ENCODE measurements around the gene ASB2. TPM values are rescaled to one million over a fixed set of nuclear protein-coding genes. Genes with fewer than 3 reads are reported as not detected.

The ASB2 gene
- total and polyA plus RNA-seq, 2 experiments from 2014 or later: 191 to 208 TPM

- no peak for TF ChIP-seq CTCF (IDR thresholded peaks at IDR 0.05; ENCODE audit: low read depth, low read length)
- peaks cover 15% of the 10 kb centered on the region for H3K4me1 ChIP-seq (ENCODE audit: low read depth)
These were observed 30.3 kb downstream of the ASB2 start for GRCh38 chr14:93946104-93946503.

GRCh38 chr14:93945070-93945399, 31.3 kb downstream of the ASB2 start:
- H3K27ac ChIP-seq: peak overlapping the region; percentile 73

More at GRCh38 chr14:93946104-93946503, 30.3 kb downstream of the ASB2 start:
- Histone ChIP-seq H3K27me3 (no peaks in the 10 kb centered on the region), H3K4me3 (no peak overlapping the region), H3K9me3 (ENCODE audit: low read depth) (no peaks in the 10 kb centered on the region), H3K36me3 (peaks cover 78% of the 10 kb centered on the region), H3K27ac (peak overlapping the region; percentile 73)
- peak in 1 of 2 donors; percentile 23 for DNase-seq (ENCODE audit: low read depth in 1 of 2, low spot score in 1 of 2)

DNA sequence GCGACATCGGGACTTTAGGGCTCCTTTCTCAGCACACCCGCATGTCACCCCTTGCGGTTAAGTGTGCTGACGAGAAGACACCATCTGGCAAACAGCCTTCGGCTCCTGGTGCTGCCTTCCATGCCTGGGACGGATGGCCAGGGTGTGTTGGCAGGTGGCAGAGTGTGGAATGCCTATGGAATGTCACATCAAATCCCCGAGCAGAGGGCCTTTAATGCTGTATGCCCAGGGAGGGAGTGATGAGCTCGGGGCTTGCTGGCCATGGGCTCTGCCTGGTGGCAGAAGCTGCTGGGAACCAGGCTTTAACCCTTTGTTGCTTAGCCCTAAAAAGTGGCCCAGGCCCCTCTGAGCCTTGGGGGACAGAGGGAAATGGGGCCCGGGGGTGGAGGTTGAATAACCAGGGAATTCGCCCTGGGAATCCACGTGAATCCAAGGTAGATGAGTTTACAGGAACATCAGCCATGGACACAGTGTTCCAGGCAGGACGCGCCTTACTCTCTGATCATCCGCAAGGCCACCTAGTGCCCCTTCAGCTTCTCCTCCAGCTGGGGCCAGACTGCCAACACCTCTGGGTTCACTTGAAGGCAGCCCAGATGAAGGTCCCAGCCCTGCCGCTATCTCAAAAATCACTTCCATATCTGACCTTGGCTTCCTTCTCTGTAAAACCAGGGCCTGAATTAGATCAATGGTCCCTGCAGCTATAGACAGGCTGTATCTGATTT, 31.9 kb downstream of the ASB2 start:
- peak overlapping the region; percentile 73 for H3K27ac ChIP-seq
- H3K4me1 ChIP-seq (ENCODE audit: low read depth): peaks cover 15% of the 10 kb centered on the region
- no peak for TF ChIP-seq CTCF (IDR thresholded peaks at IDR 0.05; ENCODE audit: low read depth, low read length)
- peak in 1 of 2 donors; percentile 26 for DNase-seq (ENCODE audit: low read depth in 1 of 2, low spot score in 1 of 2)
- no peaks in the 10 kb centered on the region for H3K9me3 ChIP-seq (ENCODE audit: low read depth)
- H3K4me3 ChIP-seq: no peak overlapping the region
- H3K36me3 ChIP-seq: peaks cover 74% of the 10 kb centered on the region
- H3K27me3 ChIP-seq: no peaks in the 10 kb centered on the region

More at GRCh38 chr14:93945070-93945399, 31.3 kb downstream of the ASB2 start:
- Histone ChIP-seq H3K27me3 (no peaks in the 10 kb centered on the region), H3K4me1 (ENCODE audit: low read depth) (peaks cover 15% of the 10 kb centered on the region), H3K36me3 (peaks cover 78% of the 10 kb centered on the region), H3K4me3 (no peak overlapping the region), H3K9me3 (ENCODE audit: low read depth) (no peaks in the 10 kb centered on the region)
- no peak for TF ChIP-seq CTCF (IDR thresholded peaks at IDR 0.05; ENCODE audit: low read depth, low read length)
- no peak for DNase-seq (ENCODE audit: low read depth in 1 of 2, low spot score in 1 of 2)

DNA sequence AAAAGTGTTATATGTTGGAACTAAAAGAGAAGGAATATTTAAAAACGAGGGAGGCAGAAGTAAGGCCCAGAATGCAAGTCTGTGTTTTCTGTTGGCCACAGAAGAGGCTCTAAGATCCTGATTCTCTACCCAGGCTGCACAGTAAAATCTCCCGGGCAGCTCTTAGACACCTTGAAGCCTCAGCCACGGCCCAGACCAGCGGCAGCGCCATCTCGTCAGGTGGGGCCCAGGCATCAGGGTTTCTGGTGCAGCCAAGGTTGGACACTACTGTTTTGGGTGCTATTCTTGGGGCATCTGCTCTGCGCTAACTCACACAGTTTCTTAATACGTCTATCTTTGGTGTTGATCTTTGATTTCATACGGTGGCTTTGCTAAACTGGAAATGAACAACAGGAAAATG, 32.4 kb downstream of the ASB2 start:
- Histone ChIP-seq H3K4me3 (no peak overlapping the region), H3K36me3 (peaks cover 74% of the 10 kb centered on the region), H3K27me3 (no peaks in the 10 kb centered on the region), H3K4me1 (ENCODE audit: low read depth) (peaks cover 15% of the 10 kb centered on the region), H3K27ac (peak overlapping the region; percentile 73), H3K9me3 (ENCODE audit: low read depth) (no peaks in the 10 kb centered on the region)
- no peak for TF ChIP-seq CTCF (IDR thresholded peaks at IDR 0.05; ENCODE audit: low read depth, low read length)
- DNase-seq (ENCODE audit: low read depth in 1 of 2, low spot score in 1 of 2): no peak

GRCh38 chr14:93943052-93943451, 33.3 kb downstream of the ASB2 start:
- no peaks in the 10 kb centered on the region for H3K9me3 ChIP-seq (ENCODE audit: low read depth)
- no peak for DNase-seq (ENCODE audit: low read depth in 1 of 2, low spot score in 1 of 2)
- H3K27ac ChIP-seq: no peak overlapping the region
- H3K4me3 ChIP-seq: no peak overlapping the region
- H3K36me3 ChIP-seq: peaks cover 79% of the 10 kb centered on the region
- TF ChIP-seq CTCF (IDR thresholded peaks at IDR 0.05; ENCODE audit: low read depth, low read length): no peak
- H3K27me3 ChIP-seq: no peaks in the 10 kb centered on the region
- H3K4me1 ChIP-seq (ENCODE audit: low read depth): peaks cover 15% of the 10 kb centered on the region

Measured in cardiac muscle cell (in vitro differentiated cells and primary cell).